Esophagus mucosa (tissue), 1 donor: ENCODE data around the gene COL5A1. TPM values are rescaled to one million over a fixed set of nuclear protein-coding genes. Genes with fewer than 3 reads are reported as not detected.
"Not testable (repeated sequence)": the region's sequence is repeated elsewhere in the genome, so short reads cannot be mapped to it uniquely, and the experiment has no call there.

Experiments
- ATAC-seq: fragments of 200-7000 bp; cut with Tn5 transposase; one replicate; pipeline ENCODE4 v1.9.1; 2020
- total RNA-seq: library from RNA; stranded (reverse); gene quantifications from one replicate; pipeline ENCODE4 v1.2.4, GENCODE V29; 2023
- donor health status: DM: yes; HTN: yes; CAD: no.

Gene COL5A1
- total RNA-seq, 1 donor from 2014 or later = 3.3 TPM

DNA sequence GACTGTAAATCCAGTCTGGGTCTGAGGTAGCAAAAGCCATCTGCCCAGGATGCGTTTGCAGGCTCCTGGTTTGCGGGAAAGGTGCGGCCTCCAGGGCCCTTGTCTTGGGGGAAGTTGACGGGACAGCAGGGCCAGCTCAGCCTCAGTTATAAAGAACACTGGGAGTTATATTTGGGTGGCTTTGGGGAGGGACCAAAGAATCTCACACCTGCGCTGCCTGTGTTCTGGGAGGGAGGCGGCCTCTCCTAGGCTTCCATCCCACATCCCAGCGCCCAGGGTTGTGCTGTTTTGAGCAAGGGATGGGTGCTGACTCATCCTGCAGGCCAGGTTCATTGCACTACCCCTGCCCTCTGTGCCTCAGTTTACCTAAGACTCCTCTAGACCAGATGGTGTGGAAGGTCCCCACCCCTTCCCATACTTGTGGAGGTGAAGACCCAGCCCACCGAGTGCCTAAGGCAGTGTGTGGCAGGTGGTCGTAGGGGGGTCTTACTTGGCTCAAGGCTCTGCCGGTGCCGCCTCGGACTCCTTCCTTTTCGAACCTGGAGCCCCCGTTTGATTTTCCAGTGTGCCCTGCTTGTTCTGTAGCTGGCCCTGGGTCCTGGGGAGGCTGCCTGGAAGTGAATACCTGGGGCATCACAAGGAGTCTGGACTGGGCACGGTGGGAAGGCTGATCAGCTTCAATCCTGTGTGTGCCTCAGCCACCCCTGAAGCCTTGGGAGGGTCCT, 199.7 kb downstream of the COL5A1 start:
- no peak for ATAC-seq

DNA sequence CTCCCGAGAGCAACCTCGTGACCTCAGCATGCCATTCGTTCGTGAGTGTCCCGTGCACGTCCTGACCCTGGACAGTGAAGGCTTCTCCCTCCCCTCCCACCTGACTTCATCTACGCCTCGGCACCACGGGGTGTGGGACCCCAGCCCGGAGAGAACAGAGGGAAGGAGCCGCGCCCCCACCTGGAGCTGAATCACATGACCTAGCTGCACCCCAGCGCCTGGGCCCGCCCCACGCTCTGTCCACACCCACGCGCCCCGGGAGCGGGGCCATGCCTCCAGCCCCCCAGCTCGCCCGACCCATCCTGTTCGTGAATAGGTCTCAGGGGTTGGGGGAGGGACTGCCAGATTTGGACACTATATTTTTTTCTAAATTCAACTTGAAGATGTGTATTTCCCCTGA, 200.7 kb downstream of the COL5A1 start:
- ATAC-seq = no peak

DNA sequence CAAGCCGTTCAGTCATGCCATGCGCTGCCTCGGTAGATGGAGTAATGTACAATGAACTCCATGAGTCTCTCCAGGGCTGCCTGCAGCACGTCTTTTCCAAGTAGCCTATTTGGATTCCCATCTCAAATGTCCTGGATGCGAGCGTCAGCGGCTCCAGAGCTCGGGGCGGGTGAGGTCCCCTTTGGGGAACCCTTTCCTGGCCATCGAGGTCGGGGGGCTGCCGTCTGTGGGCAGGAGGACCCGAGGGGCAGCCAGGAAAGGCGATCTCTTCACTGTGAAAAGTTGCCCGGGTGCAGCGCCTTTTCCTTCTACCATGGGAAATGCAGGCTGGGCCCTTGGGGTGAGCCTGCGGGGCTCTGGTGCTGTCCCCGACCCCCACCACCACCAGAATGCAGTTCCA, 202.1 kb downstream of the COL5A1 start:
- ATAC-seq = no peak

DNA sequence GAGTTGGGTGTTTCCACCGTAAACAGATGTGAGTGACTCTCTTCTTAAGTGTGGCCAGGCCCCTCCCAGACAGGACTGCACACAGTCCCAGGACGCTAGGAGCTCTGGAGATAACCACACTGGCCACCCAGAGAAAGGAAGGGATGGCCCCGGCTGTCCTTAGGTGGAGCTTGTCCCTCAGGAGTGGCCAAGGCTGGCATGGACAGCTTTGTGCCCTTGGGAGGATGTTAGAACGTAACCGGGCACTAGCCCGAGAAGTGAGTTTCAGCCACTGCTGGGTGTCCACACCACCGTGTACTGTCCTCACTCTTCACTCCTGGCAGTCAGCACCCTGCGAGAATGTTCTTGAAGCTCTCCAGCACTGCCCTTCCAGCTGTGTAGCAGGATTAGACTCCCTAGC, 203.2 kb downstream of the COL5A1 start:
- no peak for ATAC-seq

DNA sequence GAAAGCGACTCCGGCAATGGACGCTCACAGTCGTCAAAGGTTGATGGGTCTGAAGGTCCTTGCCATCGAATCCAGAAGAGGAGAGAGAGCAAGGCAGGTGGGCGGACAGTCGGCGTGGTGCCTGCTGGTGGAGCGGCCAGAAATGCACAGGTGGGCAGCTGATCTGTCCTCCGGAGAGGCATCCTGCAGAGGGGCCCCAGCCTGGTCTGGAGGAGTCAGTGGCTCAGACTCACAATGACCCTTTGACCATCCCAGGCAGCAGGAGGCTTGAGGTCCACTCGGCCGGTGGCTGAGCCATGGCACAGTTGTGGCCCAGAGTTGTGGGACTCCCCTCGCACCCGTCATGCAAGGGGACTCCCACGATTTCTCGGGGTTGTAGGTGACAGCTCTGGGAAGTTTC, 204.6 kb downstream of the COL5A1 start:
- no peak for ATAC-seq

DNA sequence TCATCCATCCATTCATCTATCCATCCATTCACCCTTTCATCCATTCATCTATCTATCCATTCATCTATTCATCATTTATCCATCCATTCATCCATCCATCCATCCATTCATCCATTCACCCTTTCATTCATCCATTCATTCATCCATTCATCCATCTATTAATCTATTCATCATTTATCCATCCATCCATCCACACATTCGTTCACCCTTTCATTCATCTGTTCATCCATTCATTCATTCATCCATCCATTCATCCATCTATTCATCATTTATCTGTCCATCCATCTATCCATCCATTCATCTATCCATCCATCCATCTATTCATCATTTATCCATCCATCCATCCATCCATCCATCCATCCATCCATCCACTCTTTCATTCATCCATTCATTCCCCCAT, 205.1 kb downstream of the COL5A1 start:
- no peak for ATAC-seq

DNA sequence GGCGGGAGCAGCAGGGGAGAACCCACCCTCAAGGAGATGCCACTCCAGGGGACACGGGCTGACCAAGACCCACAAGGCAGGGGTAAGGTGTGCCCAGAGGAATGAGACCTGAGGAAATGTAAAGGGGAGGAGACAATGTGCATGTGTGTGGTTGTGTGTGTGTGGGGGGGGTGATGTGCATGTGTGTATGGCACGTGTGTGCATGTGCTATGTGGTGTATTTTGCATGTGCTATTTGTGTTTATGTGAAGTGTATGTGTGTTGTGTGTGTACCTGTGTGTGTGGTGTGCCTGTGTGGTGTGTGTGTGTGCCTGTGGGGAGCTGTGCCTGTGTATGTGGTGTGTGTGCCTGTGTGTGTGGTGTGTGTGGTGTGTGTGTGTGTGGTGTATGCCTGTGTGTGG, 205.5 kb downstream of the COL5A1 start:
- no peak for ATAC-seq

DNA sequence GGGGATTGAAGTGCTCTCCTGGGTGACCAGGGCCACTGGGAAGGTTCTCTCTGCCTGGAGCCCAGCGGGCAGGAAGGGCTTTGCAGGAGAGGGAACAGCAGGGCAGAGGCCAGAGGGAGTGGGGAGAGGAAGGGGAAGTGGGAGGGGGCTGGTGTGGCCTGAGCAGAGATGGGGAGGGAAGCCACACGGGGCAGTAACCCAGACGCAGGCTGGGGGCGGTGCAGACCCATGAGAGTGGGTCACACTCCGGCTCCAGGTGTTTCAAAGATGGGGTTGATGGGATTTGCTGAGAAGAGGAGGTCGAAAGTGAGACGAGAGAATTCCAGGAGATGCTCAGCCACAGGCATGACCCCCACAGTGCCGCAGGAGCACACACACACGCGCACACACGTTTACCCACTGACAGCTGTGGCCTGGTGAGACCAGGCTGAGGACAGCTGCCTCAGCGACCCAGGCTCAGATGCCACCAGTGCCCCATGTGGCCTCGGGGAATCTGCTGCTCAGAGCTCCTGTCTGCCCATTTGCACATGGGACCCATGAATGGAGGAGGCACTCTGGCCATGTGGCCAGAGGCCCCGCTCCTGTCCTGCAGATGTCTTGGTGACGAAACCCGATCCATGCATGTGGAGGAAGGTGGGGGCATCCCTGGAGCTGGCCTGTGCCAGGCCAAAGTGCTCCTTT, 206.3 kb downstream of the COL5A1 start:
- ATAC-seq = no peak

DNA sequence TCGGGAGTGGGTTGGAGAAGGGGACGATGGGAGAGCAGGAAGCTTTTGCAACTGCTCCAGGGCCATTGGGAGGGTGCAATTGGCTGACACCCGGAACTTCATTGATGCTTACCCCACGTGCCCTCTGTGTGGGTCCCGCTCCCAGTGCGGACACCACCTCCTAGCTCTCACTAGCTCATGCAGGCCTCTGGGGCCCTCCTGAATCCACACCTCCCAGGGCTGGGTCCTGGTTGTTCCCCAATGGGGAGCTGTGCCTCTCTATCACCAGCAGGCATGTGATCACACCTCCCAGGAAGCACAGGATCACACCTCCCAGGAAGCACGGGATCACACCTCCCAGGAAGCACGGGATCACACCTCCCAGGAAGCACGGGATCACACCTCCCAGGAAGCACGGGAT, 206.9 kb downstream of the COL5A1 start:
- ATAC-seq = no peak

DNA sequence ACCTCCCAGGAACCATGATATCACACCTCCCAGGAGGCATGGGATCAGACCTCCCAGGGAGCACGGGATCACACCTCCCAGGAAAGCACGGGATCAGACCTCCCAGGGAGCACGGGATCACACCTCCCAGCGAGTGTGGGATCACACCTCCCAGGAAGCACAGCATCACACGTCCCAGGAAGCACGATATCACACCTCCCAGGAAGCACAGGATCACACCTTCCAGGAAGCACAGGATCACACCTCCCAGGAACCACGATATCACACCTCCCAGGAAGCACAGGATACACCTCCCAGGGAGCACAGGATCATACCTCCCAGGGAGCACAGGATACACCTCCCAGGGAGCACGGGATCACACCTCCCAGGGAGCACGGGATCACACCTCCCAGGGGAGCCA, 209.0 kb downstream of the COL5A1 start:
- ATAC-seq = no peak

DNA sequence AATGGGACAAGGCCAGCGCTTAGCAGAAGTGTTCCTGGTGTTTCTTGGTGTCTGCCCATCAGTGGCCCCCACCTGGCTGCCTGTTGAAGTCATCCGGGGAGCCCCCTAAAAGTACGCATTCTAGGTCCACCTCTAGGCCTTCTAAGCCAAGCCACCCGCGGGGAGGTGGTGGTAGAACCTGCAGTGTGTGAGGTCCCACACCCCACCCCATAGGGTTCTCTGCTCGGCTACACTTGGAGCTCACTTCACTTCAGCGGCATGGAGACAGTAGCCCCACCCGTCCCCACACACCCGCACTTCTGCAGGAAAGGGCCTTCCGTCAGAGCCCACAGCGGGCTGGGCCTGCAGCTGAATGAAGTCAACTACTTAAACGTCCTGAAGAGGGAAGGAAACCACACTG, 209.4 kb downstream of the COL5A1 start:
- no peak for ATAC-seq

DNA sequence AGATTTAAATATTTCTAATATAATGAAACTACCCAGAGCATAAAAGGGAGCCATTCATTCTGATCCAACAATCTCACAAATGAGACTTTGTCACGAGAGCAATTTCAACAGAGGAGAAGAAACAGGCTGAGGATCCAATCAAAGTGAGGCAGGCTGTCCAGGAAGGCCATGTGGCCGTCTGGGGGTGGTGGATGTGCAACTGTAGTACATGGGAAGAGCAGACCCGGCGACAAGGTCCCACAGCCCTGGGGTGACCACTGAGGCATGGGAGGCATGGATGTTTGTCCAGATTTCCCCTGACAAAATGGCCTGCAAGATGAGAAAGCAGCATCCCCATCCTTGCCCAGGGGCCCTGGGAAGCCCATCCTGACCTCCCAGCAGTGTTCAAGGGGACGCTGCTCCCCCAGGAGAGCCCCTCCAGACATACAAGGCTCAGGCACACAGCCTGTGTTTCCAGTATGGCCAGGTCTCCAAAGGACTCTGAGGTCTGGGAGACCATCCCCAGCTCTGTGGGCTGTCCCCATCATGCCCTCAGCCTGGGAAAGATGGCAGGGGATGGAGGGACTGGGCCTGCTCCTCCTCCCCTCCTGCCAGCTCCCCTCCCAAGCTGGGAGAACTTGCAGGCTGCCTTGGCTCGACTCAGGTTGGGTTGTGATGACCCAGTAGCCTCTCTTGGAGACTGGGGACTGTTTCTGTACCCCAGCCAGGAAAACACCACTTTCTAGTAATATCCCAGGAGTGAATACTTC, 211.5 kb downstream of the COL5A1 start:
- ATAC-seq = no peak

DNA sequence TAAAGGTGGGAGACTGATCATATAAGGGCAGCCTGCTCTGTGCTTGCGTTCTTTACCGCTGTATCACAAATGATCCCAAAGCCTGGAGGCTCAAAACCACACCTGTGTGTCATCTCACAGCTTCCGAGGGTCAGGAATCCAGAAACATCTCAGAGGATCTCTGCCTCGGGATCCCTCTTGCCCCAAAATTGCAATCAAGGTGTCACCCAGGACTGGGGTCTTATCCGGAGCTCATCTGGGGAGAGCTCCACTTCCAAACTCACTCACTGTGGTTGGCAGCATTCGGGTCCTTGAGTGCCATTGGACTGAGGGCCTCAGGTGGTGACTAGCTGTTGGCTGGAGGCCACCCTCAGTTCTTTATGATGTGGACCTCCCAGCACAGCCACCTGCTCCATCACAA, 212.3 kb downstream of the COL5A1 start:
- no peak for ATAC-seq

DNA sequence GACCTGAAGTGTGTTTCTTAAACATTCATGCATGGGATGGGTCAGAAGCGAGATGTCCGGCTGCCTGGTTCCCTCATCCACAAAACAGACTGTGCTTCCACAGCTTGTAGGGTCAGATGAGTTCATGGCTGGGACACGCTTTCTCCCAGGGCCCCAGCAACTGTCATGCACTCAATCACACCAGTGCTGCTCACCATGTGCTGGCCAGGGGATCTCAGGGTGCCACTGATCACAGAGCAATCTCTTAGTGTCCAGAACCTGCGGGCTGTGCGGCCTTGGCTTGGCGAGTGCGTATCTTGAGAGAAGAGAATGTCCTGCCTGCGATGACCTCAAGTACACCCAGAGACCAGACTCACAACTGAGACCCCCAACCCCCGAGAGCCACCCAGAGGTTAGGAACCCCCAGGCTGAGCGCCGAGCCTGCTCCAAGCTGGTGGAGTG, 213.0 kb downstream of the COL5A1 start:
- no peak for ATAC-seq

DNA sequence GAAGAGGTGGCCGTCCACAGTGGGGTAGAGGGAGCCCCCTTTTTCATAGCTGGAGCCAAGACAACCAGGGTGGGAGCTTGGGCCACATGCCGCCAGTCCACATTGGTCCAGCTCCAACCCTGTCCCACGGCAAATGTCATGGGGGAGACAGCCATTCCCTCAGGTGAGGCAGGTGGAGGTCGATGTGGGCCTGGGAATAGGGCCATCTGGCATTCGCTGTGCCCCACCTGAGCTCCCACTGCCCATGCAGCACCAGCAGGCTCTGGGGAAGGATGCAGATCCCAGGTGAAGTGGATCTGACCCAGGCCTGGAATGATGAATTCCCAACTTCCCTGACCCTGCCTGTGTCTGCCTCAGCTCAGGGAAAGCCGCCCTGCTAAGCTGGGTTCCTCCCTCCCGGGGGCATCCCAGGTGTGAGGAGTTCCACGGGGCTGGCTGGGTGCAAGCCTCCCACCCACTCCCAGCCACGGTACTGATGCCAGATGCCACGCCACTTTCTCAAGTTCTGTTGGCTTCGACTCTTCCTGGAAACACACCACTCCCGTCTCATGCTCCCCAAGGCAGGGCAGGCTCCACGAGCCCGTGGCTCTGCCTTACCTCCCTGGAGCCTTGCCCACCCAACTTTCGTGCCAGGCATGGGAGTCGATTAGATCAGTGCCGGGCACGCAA, 213.8 kb downstream of the COL5A1 start:
- ATAC-seq = no peak

DNA sequence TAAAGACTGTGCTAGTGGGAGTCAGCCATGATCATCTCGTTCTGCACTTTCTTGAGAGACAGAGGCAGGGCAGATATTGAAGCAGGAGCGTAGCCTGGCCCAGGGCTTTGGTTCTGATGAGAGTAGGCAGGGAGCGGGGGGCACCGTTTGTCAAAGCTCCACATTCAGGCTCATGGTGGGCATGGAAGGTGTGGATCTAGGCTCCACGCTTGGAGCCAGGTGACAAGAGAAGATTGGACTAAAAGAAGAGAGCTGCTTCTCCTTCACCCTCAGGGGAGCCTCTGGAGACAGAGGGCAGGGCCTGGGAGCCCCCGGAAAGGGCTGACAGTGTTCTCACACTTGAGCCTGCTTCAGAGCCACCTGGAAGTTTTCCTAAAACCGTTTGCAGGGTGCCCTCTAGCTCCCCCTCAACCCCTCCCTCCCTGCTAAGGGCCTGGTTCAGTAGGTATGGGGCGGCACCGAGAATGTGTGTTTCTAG, 214.3 kb downstream of the COL5A1 start:
- no peak for ATAC-seq

DNA sequence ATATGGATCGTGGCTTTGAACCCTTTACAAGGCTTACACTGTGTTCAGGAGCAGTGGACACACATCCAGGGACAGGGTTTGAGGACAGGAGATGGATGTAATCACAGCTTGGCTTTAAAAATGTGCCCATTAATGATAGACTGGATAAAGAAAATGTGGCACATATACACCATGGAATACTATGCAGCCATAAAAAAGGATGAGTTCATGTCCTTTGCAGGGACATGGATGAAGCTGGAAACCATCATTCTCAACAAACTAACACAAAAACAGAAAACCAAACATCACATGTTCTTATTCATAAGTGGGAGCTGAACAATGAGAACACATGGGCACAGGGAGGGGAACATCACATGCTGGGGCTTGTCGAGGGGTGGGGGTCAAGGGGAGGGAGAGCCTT, 215.8 kb downstream of the COL5A1 start:
- ATAC-seq = not testable (repeated sequence)

DNA sequence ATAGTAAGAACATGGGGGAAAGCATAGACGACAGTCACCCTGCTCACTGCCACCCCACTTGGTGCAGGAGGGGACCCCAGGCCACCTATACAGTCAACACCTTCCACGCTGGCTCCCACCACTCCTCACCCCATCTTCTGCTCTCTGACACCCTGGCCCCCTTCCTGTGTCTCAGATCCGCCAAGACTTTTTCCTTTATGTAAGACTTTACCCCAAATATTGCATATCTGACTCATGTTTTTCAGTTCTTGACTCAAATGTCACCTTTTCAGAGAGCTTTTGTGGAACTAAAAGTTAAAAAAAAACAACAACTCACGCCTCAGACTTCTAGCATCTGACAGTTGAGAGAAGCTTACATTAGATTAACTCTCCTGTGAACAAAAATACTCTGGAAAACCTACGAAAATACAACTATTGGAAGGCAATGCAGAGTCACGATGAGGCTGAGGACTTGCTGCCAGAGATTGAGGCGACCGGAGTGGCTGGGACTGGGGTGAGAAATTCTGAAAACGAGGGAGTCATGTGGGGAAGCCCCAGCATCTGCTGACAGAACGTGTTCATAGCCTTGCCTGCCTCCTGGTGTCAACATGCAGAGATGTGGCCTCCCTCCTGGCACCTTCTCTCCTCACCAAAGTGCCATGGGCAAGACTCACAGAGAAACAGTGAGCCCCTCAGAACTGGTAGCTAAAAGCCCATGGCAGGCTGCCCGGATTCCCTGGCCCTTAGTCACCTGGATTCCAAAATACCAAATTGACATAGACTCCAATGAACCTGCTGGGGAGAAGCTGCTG, 216.6 kb downstream of the COL5A1 start:
- ATAC-seq = peak; percentile 48

DNA sequence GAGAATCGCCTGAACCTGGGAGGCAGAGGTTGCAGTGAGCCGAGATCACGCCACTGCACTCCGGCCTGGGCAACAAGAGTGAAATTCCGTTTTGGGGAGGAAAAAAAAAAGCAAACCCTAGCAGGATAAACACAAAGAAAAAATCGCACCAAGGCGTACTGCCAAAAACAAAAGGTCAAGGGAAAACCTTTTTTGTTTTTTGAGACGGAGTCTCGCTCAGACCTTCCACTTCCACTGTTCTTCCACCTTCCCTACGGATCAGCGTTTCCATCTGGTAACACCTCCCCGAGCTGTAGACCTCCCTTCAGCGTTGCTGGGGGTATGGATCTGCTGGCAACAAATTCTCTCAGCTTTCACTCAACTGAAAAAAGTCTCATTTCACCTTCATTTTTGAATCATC, 218.9 kb downstream of the COL5A1 start:
- no peak for ATAC-seq

DNA sequence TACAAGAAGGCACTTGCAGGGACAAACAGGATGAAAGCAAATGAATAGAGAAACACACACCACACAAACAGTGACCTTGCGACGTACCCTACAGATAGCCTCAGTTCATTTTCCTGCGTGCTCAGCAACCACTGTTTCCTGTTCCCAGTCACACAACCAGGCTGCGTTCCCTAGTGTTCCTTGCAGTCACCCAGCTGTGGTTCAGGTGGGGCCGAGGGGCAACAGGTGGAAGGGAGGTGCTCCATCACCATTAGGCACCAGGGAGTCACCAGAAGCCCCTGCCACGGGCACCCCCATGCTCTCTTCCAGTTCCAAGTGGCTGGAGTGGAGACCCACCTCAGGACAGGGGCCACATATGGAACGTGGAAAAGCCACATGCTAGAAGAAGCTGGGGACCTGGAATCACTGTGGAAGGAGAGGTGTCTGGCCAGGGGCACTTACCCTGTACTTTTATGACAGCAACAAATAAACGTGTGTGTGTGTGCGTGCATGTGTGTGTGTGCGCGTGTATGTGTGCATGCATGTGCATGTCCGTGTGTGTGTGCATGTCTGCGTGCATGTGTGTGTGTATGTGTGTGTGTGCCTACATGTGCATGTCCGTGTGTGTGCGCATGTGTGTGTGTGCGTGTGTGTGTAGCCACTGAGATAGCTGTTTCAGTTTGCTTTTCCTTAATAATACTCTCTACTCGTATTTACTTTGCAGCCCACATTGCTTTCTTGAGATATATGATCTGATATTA, 220.2 kb downstream of the COL5A1 start:
- no peak for ATAC-seq

DNA sequence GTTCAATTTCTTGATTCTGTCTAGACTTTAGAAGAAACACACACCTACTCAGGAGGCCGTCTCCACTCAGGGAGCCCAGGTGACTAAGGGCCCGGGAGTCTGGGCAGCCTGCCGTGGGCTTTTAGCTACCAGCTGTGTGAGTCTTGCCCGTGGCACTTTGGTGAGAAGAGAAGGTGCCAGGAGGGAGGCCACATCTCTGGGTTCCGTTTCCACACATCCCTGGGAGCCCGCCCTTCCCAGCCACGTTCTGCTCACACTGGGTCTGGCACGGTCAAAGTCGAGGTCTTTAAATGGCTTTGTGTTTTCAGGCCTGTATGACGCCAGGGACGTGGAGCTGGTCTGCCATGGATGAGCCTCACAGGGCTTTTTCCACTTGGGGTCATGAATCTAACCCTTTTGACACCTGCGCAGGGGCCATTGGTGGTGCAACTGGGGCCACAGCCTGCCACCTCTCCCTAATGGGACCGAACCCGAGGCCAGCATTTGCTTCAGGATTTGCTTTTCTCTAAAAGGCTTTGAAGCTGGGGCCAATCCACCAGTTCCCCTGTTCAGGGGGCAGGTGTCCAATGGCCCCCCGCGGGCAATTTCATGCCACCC, 221.8 kb downstream of the COL5A1 start:
- no peak for ATAC-seq
